Kidney capillary endothelial cell (primary cell): ENCODE results near the gene MMP20.

Experiments
- DNase-seq: peaks from one replicate; pipeline ENCODE4 v3.0.0-alpha.2; 2018; ENCODE audit warnings: low spot score

MMP20 gene

DNA sequence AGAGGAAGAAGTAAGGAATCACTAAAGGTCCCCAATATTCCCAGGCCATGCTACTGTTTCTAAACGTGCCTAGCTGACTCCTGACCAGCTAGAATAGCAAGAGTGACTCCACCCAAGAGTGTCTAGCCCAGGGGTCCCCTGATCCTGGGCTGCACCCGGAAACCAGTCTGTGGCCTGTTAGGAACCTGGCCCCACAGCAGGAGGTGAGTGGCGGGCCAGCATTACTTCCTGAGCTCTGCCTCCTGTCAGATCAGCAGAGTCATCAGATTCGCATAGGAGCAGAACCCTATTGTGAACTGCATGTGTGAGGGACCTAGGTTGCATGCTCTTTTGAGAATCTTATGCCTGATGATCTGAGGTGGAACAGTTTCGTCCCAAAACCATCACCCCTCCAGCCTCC lies 2.0 kb downstream of the MMP20 start:
- no peak for DNase-seq

DNA sequence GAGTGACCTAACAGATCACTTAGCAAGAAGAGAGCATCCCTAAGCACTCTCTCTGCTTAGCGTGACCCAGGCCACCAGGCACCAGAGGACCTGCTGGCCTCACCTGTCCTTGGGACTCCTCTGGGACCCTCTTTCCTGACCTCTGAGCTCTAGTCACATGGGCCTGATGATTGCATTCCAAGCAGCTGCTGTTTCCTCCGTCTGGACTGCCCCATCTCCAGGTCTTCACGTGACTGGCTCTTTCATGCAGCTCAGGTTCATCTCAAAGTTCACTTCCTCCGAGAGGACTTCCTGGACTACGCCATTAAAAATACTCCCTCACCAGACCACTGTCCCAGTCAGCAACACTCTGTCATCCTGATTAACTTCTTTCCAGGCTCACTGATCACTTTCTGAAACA lies 2.9 kb downstream of the MMP20 start:
- no peak for DNase-seq

DNA sequence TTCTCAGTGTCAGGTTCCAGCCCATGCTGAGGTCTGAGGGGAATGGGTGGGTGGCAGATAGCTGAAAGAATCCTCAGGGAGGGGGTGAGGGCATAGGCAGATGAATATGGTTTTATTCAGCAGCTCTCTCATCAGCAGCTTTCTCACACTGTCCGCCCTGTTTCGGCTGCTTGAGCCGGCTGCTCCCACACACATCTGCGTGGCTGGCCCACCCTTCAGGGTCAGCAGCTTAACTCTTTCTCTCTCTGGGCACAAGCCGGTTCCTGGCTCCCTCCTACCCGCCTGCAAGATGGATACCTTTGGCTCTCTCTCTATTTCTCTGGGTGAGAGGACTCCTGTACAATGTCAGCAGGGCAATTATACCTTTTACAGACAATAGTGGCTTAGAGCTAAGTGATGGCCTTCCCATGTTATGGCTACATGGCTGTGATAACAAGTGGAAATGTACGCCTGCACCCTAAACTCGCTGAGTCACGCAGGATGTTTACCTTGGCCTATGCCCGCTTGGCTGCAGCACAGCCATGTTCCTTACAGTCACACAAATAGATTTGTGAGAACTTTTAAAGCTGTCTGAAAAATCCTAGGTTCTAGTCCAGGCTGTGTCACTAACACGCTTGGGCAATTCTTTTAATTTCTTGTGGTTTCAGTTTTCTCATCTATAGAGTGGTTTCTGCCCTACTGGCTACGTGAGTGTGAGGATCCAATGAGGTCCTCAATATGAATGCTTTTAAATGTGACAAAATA lies 4.1 kb downstream of the MMP20 start:
- DNase-seq, result no peak

DNA sequence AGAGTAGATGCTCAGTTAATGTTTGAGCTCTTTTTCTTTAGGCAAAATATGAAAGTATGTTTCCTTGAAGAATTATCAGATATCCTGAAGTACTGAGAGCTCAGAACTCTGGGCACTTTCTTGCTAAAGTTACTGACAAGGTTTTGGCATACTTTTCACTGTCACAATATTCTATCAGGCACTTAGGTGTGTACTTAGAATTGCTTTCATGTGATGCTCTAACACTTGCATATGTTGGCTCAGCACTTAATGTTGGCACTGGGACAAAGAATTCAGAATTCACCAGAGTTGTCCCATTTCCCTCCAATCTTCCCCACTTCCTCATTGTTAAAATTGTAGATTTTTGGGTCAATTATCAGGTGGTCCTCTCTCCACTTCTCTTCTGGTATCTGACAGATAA lies 5.0 kb downstream of the MMP20 start:
- no peak for DNase-seq

DNA sequence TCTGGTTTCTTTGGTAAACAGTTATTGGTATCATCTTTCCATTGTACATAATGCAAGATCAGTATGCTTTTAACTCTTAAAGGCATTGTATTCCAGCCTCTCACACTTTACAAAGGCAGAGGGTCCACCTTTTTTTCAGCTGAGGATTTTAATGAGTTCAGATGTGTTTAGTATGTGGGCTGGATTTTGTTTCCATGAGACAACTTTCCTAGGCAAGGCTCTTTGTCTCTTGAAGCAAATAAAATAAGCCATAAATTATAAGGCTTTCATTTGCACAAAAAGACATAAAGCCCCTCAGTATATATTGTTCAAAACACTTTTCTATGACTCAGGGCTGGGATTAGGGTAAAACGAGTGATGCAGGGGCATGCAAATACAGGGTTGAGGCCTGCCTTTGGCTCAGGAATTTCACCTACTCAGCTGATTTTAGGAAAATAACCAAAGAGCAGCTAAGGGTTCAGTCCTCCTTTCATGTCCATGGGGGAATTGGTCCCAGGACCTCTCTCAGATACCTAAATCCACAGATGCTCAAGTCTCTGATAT lies 7.6 kb downstream of the MMP20 start:
- no peak for DNase-seq

DNA sequence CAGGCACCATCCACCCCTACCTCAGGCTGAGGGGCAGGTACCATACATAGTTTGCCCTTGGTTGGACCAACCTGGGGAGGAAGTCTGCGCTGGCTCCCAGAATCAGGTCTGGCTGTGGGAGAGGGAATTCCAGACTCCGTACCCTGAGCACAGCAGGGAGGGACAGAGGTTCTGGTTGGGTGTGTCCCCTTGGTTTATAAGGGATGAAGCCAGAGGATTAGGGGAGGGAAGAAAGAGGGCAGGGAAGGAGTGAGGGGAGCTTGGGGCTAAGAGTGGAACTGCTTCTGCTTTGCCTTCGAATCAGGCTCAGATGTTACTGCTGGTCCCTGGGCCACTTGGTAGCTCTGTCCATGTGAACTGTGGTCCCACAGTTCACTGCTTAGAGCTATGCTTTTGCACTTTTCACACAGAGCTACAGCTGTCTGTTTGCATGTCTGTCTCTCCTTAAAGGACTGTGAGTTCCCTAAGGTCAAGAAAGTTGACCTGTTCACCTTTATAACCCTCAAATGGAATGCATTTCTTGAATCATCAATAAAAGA lies 9.2 kb downstream of the MMP20 start:
- DNase-seq, result no peak

DNA sequence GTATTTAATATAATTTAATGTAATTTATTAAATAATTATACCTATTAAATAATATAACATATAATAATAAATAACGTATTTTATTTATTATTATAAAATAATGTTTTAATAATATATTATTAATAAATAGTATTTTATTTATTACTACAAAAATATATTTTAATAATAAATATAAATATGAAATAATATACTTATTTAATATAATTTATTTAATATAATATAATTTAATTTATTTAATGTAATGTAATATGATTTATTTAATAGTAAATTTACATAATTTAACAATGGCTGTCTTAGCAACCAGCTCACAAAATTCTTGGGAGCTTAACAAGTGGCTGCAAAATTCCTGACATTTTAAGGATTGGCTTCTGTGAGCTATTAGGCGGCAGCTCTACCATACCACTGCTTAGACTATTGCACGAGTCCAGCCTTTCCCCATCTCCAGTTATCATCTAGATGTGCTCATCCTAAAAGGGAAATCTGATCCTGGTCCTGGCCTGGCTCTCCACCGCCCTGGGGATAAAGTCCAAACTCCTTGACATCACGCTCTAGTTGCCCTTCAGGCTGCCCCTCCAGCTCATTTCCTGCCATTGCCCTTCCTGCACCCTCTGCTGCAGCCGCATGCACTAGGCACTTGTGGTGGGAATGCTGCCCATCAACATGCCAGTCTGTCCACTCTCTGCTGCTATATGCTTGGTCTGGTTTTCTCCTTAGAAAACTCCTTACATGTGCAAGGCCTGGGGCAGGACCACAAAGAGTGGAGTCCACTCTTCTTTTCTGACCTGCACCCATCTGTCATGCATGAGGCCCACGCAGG lies 9.8 kb downstream of the MMP20 start:
- DNase-seq, result no peak

- DNase-seq, result no peak
Observed at GRCh38 chr11:102614485-102614884, 10.6 kb downstream of the MMP20 start.

GRCh38 chr11:102614031-102614430 lies 11.1 kb downstream of the MMP20 start:
- DNase-seq, result no peak

DNA sequence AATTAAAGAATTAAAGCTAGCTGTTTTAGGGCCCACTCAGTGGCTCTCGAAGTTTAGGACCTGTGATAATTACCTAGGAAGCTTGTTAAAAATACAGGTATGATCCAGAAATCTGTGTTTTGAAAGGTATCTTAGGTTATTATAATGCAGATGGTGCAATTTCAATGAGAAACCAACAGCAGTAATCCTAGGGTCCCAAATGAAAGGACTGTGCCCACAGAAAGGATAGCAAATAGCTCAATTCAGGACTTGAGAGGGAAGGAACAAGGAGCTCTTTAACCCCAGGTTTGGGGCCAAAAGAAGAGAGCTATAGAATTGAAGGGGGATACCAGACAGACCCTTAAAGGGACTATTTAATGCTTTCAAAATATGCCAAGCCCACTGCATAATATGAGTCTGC lies 11.7 kb downstream of the MMP20 start:
- no peak for DNase-seq

GRCh38 chr11:102611291-102611690 lies 13.8 kb downstream of the MMP20 start:
- DNase-seq, result no peak

DNA sequence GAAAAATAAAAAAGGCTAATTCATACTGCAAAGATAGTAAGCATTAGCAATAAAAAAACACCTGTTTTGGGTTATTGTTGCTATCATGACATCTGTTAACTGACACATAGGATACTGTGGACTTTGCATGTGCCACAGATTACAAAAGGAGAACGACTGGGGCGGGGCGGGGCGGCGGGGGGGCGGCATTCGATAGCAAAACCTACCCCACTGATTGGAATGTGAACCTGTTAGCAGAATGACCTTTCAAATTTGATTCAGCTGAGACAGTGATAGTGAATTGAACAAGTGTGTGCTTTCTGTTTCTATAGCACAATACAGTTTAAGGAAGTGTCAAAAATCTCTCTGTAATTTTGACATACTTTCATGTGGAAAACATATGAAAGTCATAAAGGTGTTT lies 14.9 kb downstream of the MMP20 start:
- DNase-seq, result no peak

DNA sequence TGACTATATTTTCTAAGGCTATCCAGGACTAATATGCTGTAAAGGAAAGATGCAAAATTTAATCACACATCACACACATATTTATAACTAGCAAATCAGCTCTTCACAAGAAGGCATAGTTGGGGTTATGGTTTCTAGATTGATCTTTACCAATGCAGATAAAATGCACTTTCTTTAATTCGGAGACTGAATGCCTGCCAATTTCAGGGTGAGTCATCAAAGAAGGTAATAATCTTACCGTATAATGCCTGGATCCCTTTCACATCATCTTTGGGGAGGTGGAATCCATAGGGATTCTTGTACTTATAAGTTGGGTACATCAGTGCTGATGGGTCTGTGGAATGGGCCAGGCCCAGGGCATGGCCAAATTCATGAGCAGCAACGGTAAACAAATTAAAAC lies 16.4 kb downstream of the MMP20 start:
- DNase-seq, result no peak

- no peak for DNase-seq
Observed at GRCh38 chr11:102604875-102605274, 20.3 kb downstream of the MMP20 start.

DNA sequence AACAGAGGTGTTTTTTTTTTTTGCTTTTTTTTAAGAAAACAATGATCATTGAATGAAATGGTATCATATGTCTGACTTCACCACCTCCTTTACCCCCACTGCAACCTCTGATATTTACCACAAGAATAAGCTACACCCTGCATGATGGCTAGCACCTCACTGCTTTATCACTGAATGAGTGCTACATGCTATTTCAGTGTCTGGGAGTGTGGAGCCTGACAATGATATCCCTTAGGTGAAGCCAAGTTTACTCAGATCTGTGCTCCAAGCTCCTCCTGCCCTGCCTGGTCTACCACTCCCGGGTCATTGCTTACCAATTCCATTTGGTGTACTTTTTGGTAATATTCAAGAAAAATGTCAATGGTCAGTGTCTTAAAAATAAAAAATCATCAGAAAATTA lies 21.1 kb downstream of the MMP20 start:
- DNase-seq, result no peak

GRCh38 chr11:102603576-102603975 lies 21.6 kb downstream of the MMP20 start:
- DNase-seq, result no peak

GRCh38 chr11:102603091-102603490 lies 22.0 kb downstream of the MMP20 start:
- DNase-seq, result no peak

DNA sequence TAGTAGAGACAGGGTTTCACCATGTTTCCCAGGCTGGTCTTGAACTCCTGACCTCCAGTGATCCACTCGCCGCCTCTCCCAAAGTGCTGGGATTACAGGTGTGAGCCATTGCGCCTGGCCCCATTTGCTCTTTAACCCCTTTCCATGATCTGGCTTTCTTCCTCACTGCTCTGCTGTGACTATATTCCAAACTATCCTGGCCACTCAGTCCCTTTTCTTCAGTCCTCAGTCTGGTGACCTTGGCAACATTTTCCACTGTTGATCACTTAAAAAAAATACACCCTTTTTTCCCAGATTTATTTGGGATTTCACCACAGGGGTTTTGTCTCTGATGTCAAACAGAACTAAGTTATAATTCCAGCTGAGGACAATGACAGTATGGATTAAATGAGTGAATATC lies 24.5 kb downstream of the MMP20 start:
- no peak for DNase-seq

- peak; percentile 93 for DNase-seq
Observed at GRCh38 chr11:102599642-102600261, 25.4 kb downstream of the MMP20 start.

GRCh38 chr11:102598272-102598671 lies 26.9 kb downstream of the MMP20 start:
- DNase-seq, result no peak

DNA sequence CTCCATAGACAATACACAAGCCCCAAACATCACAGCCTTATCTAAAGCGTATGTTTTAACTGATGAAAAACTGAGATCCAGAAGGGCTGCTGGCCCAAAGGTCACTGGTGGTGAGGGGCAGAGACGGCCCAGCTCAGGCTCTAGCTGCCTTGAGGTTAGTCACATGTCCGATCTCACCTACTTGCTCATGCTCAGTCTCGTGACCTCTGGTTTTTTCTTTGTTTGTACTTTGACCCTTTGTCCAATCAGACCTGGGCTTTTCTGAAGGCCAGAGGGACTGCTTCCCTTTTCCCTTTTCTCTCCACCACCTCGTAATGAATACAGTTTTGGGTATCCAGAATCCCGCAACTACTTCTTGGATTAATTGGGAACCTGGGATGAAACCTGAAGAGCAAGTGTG lies 28.6 kb downstream of the MMP20 start:
- no peak for DNase-seq
